Activated B cell treated with CpG ODN at 0.5 μM for 24 hours (primary cell): ENCODE data around the gene ADAMTS4. TPM values are rescaled to one million over a fixed set of nuclear protein-coding genes. Genes with fewer than 3 reads are reported as not detected.

Source experiments
- ATAC-seq: fragments of 200-7000 bp; cut with Tn5 transposase; one replicate; pipeline ENCODE4 v1.10.0; 2021; ENCODE audit warnings: low read depth, mild to moderate bottlenecking, moderate library complexity
- CTCF ChIA-PET: fragments of 350-600 bp; sonication (Branson Sonifier 250); formaldehyde crosslinking; loops from one replicate; lab custom pipeline; 2021; ENCODE audit warnings: antibody characterized with exemption; lab: Charles Lee
- POLR2A ChIA-PET: fragments of 350-600 bp; sonication (Branson Sonifier 250); formaldehyde crosslinking; loops from one replicate; lab custom pipeline; 2021; ENCODE audit warnings: antibody characterized with exemption; lab: Charles Lee
- DNase-seq: peaks from one replicate; pipeline ENCODE4 v3.0.0; 2022
- H3K27ac Mint-ChIP-seq: one replicate; pipeline ENCODE4 v1.8.0; 2020; ENCODE audit warnings: mixed read lengths
- H3K27me3 Mint-ChIP-seq: one replicate; pipeline ENCODE4 v1.8.0; 2021; ENCODE audit warnings: mixed read lengths
- H3K36me3 Mint-ChIP-seq: one replicate; pipeline ENCODE4 v1.8.0; 2021; ENCODE audit warnings: low read depth, mixed read lengths
- H3K4me1 Mint-ChIP-seq: one replicate; pipeline ENCODE4 v1.8.0; 2021; ENCODE audit warnings: mixed read lengths
- H3K4me3 Mint-ChIP-seq: one replicate; pipeline ENCODE4 v1.8.0; 2020; ENCODE audit warnings: mild to moderate bottlenecking, mixed read lengths
- H3K9me3 Mint-ChIP-seq: one replicate; pipeline ENCODE4 v1.8.0; 2020; ENCODE audit warnings: mixed read lengths
- CTCF ChIP-seq: fragments of 200-600 bp; IDR thresholded peaks from one replicate; pipeline ENCODE4 v1.8.0; 2022; ENCODE audit warnings: antibody characterized with exemption, mild to moderate bottlenecking
- intact Hi-C: fragments of 100-400 bp; cut with micrococcal nuclease; formaldehyde crosslinking; loops from one replicate; pipeline ENCODE4 v1.15.1; 2024
- total RNA-seq: library from RNA; stranded (reverse); gene quantifications from 2 replicates; pipeline ENCODE4 v1.2.3, GENCODE V29; 2022

ADAMTS4 gene
- total RNA-seq, 1 donor from 2014 or later, result not detected

- ChIA-PET POLR2A (interaction anchor here (4.3 kb wide), 1 partner anchor 8 kb away, joined by 42 read pairs; the partner anchor contains the start of gene PPOX), CTCF (no interaction called here)
- Mint-ChIP-seq H3K27ac (no peak overlapping the region), H3K9me3 (no peaks in the 10 kb centered on the region), H3K27me3 (no peaks in the 10 kb centered on the region), H3K36me3 (peaks cover 72% of the 10 kb centered on the region), H3K4me1 (peaks cover 44% of the 10 kb centered on the region), H3K4me3 (no peak overlapping the region)
- intact Hi-C loops, result no loop called here
- TF ChIP-seq CTCF, result no peak
- ATAC-seq, result no peak
- no peak for DNase-seq
Observed at GRCh38 chr1:161173711-161174110, 25.1 kb downstream of the ADAMTS4 start.

- TF ChIP-seq CTCF, result no peak
- H3K9me3 Mint-ChIP-seq, result no peaks in the 10 kb centered on the region
- H3K36me3 Mint-ChIP-seq, result peaks cover 75% of the 10 kb centered on the region
- ATAC-seq (no peak), DNase-seq (no peak)
- H3K27me3 Mint-ChIP-seq, result no peaks in the 10 kb centered on the region
- ChIA-PET CTCF (no interaction called here), POLR2A (interaction anchor here (0.7 kb wide), 2 partner anchors 48 to 733 kb away, joined by 7 to 10 read pairs; no protein-coding TSS in a partner anchor)
- H3K27ac Mint-ChIP-seq, result no peak overlapping the region
- no peak overlapping the region for H3K4me3 Mint-ChIP-seq
- intact Hi-C loops, result no loop called here
- peaks cover 46% of the 10 kb centered on the region for H3K4me1 Mint-ChIP-seq
Observed at GRCh38 chr1:161172776-161173376, 26.0 kb downstream of the ADAMTS4 start.

GRCh38 chr1:161172349-161172748 lies 26.5 kb downstream of the ADAMTS4 start:
- no peaks in the 10 kb centered on the region for H3K9me3 Mint-ChIP-seq
- intact Hi-C loops, result no loop called here
- CTCF ChIA-PET, result no interaction called here

GRCh38 chr1:161171696-161172095 lies 27.2 kb downstream of the ADAMTS4 start:
- ATAC-seq (no peak), DNase-seq (no peak)
- no peak for TF ChIP-seq CTCF
- peaks cover 69% of the 10 kb centered on the region for H3K36me3 Mint-ChIP-seq
- ChIA-PET POLR2A (interaction anchor here (1.0 kb wide), 1 partner anchor 14 kb away, joined by 3 read pairs; no protein-coding TSS in a partner anchor), CTCF (interaction anchor here (0.7 kb wide), 1 partner anchor 10 kb away, joined by 4 read pairs; no protein-coding TSS in a partner anchor)
- no peak overlapping the region for H3K4me3 Mint-ChIP-seq
- intact Hi-C loops, result no loop called here
- H3K9me3 Mint-ChIP-seq, result no peaks in the 10 kb centered on the region
- no peak overlapping the region for H3K27ac Mint-ChIP-seq
- H3K27me3 Mint-ChIP-seq, result no peaks in the 10 kb centered on the region
- peaks cover 44% of the 10 kb centered on the region for H3K4me1 Mint-ChIP-seq

More at GRCh38 chr1:161172349-161172748, 26.5 kb downstream of the ADAMTS4 start:
- ATAC-seq, result no peak
- Mint-ChIP-seq H3K4me3 (no peak overlapping the region), H3K27me3 (no peaks in the 10 kb centered on the region), H3K27ac (no peak overlapping the region), H3K36me3 (peaks cover 75% of the 10 kb centered on the region), H3K4me1 (peaks cover 44% of the 10 kb centered on the region)
- no peak for DNase-seq
- POLR2A ChIA-PET, result interaction anchor here (0.7 to 1.0 kb wide), 3 partner anchors 14 to 732 kb away, joined by 3 to 10 read pairs (median 7); no protein-coding TSS in a partner anchor
- no peak for TF ChIP-seq CTCF

DNA sequence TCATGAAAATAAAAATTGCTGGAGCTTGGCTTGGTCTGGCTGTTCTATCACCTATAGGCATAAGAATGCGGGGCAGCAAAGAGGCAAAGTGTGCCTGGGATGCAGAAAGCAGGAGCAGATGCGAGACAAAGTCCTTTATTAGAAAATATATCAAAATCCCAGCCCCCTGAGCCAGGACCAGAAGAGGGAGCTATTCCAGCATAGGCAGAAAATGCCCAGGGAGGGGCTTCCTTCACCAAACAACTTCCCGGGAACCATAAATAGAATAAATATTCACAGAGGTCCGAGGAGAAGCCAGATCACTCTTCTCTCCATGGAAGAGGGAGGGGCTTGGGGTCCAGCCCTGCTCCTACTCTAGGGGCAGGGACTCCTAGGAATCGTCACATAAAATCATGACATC lies 27.7 kb downstream of the ADAMTS4 start:
- ChIA-PET POLR2A (interaction anchor here (1.0 kb wide), 1 partner anchor 15 kb away, joined by 3 read pairs; no protein-coding TSS in a partner anchor), CTCF (interaction anchor here (0.7 kb wide), 1 partner anchor 9 kb away, joined by 4 read pairs; no protein-coding TSS in a partner anchor)
- DNase-seq (no peak), ATAC-seq (no peak)
- Mint-ChIP-seq H3K4me3 (no peak overlapping the region), H3K4me1 (peaks cover 43% of the 10 kb centered on the region), H3K9me3 (no peaks in the 10 kb centered on the region), H3K36me3 (peaks cover 73% of the 10 kb centered on the region), H3K27me3 (no peaks in the 10 kb centered on the region), H3K27ac (no peak overlapping the region)
- intact Hi-C loops, result no loop called here
- TF ChIP-seq CTCF, result no peak
